Sigmoid colon (tissue), 7 donors: ENCODE results near the gene CCSER1. TPM values are rescaled to one million over a fixed set of nuclear protein-coding genes. Genes with fewer than 3 reads are reported as not detected.

ENCODE experiments used
- DNase-seq: peaks from one replicate; pipeline ENCODE4 v3.0.0-alpha.2; 2019
- H3K27ac ChIP-seq, 4 donors: fragments of 200-600 bp; sonication (generic); one replicate each; pipeline ENCODE4 v1.5.1; 2016 to 2019; ENCODE audit warnings: mild to moderate bottlenecking in 1 of 4
- H3K27me3 ChIP-seq, 3 donors: fragments of 200-600 bp; sonication (generic); one replicate each; pipeline ENCODE4 v1.5.1; 2019; ENCODE audit warnings: mild to moderate bottlenecking in 1 of 3
- H3K36me3 ChIP-seq, 4 donors: fragments of 200-600 bp; sonication (generic); one replicate each; pipeline ENCODE4 v1.5.1; 2016 to 2019
- H3K4me1 ChIP-seq, 4 donors: fragments of 200-600 bp; sonication (generic); one replicate each; pipeline ENCODE4 v1.5.1; 2017 to 2019
- H3K4me3 ChIP-seq, 4 donors: fragments of 200-600 bp; sonication (generic); one replicate each; pipeline ENCODE4 v1.5.1; 2017 to 2019; ENCODE audit warnings: mild to moderate bottlenecking in 2 of 4, moderate library complexity in 1 of 4
- H3K9me3 ChIP-seq, 4 donors: fragments of 200-600 bp in 3 of 4; sonication (generic) in 3 of 4; one replicate each; pipeline versions ENCODE4 v1.5.1 to v1.6.1; 2013 to 2019
- EP300 ChIP-seq, 4 donors: sonication (generic); formaldehyde crosslinking; IDR thresholded peaks; one replicate each; pipeline ENCODE4 v1.6.1; 2017; ENCODE audit warnings: antibody characterized with exemption in 4 of 4
- POLR2A ChIP-seq, 2 donors: fragments of 450-650 bp; IDR thresholded peaks; one replicate each; pipeline ENCODE4 v1.6.1; 2016; ENCODE audit warnings: antibody characterized with exemption in 2 of 2, mild to moderate bottlenecking in 2 of 2, moderate library complexity in 2 of 2
- POLR2AphosphoS5 ChIP-seq, 4 donors: sonication (generic); formaldehyde crosslinking; IDR thresholded peaks; one replicate each; pipeline ENCODE4 v1.6.1; 2017; ENCODE audit warnings: antibody characterized with exemption in 4 of 4
- WGBS, 2 donors: extraction: QIAGEN DNeasy Blood & Tissue Kit; methylation state at CpG; one replicate each; pipeline ENCODE4 v1.1.7; 2013; 5-methylcytosine and 5-hydroxymethylcytosine counted together
- intact Hi-C: fragments of 100-400 bp; cut with DNase I; formaldehyde crosslinking; loops from one replicate; pipeline ENCODE4 v1.15.1; 2023
- polyA plus RNA-seq, 3 donors: library from polyadenylated mRNA; stranded (reverse); fragments of 200-250 nt; gene quantifications; one replicate each; pipeline ENCODE4 v1.2.3, GENCODE V29; 2013
- total RNA-seq, 4 donors: library from RNA; depleted of rRNA; stranded (reverse); fragments of >200 nt; gene quantifications; one replicate each; pipeline ENCODE4 v1.1.0, GENCODE V29; 2016
- TF ChIP-seq, protein P1 (sequence below), 4 experiments: fragments of 450-650 bp in 3 of 4; fragments of 200-600 bp in 1 of 4; IDR thresholded peaks; one replicate each; pipeline ENCODE4 v1.5.1; 2016 to 2019; ENCODE audit warnings: antibody characterized with exemption in 4 of 4, mild to moderate bottlenecking in 3 of 4, moderate library complexity in 2 of 4
- donor health status: healthy with polysubstance abuse.
- donor health status: Bipolar disorder and iron deficiency.
- donor health status: healthy.

The CCSER1 gene
- total and polyA plus RNA-seq, 7 donors: 1.6 to 7.2 (median 4.2) TPM

DNA sequence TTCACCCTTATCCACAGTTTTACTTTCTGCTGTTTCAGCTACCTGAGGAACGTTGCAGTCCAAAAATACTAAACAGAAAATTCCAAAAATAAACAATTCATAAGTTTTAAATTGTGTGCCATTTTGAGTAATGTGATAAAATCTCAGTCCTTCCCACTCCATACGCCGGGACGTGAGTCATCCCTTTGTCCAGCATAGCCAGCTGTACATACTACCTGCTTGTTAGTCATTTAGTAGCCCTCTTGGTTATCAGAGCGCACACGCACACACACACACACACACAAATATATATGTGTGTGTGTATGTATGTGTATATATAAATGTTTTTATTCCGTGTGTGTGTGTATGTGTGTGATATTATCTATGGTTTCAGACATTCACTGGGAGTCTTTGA, 4.8 kb upstream of the CCSER1 start:
- H3K27me3 ChIP-seq: no peaks in the 10 kb centered on the region
- H3K36me3 ChIP-seq: no peaks in the 10 kb centered on the region
- H3K9me3 ChIP-seq: no peaks in the 10 kb centered on the region
- intact Hi-C loops: no loop called here
- DNase-seq: no peak
- peaks cover 0 to 7% (median 3%) of the 10 kb centered on the region in 4 donors for H3K4me1 ChIP-seq
- TF ChIP-seq EP300 (IDR thresholded peaks at IDR 0.05) (no peak), POLR2AphosphoS5 (IDR thresholded peaks at IDR 0.05) (no peak), POLR2A (IDR thresholded peaks at IDR 0.05) (no peak)
- TF ChIP-seq, protein P1, sequence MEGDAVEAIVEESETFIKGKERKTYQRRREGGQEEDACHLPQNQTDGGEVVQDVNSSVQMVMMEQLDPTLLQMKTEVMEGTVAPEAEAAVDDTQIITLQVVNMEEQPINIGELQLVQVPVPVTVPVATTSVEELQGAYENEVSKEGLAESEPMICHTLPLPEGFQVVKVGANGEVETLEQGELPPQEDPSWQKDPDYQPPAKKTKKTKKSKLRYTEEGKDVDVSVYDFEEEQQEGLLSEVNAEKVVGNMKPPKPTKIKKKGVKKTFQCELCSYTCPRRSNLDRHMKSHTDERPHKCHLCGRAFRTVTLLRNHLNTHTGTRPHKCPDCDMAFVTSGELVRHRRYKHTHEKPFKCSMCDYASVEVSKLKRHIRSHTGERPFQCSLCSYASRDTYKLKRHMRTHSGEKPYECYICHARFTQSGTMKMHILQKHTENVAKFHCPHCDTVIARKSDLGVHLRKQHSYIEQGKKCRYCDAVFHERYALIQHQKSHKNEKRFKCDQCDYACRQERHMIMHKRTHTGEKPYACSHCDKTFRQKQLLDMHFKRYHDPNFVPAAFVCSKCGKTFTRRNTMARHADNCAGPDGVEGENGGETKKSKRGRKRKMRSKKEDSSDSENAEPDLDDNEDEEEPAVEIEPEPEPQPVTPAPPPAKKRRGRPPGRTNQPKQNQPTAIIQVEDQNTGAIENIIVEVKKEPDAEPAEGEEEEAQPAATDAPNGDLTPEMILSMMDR (IDR thresholded peaks at IDR 0.05): no peak
- no peak overlapping the region for H3K4me3 ChIP-seq
- 78 to 81% methylated on average over 7 of the region's 7 CpGs for WGBS, 2 donors
- no peak overlapping the region for H3K27ac ChIP-seq

DNA sequence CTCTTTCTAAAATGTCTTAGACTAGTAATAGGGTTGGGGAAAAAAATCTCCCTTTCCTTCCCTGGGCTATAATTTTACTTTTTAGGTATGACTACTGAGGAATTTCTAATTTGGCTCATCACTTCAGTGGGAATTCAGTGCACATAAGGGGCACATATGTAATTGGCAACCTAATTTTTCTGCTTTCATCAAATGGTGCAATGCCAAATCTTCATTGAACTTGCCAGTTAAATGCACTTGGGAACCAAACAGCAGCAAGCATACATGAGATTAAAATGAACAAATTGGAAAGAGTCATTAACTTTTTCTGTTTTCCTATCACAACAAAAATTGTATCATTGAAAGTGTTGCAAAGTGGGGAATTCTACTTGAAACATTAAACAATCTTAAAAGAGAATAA, 2.9 kb upstream of the CCSER1 start:
- no peaks in the 10 kb centered on the region for H3K36me3 ChIP-seq
- intact Hi-C loops: no loop called here
- TF ChIP-seq EP300 (IDR thresholded peaks at IDR 0.05) (no peak), POLR2A (IDR thresholded peaks at IDR 0.05) (no peak), POLR2AphosphoS5 (IDR thresholded peaks at IDR 0.05) (no peak)
- TF ChIP-seq, protein P1 (IDR thresholded peaks at IDR 0.05): no peak
- H3K9me3 ChIP-seq: no peaks in the 10 kb centered on the region
- no peak overlapping the region for H3K4me3 ChIP-seq
- peaks cover 0 to 24% (median 9%) of the 10 kb centered on the region in 4 donors for H3K4me1 ChIP-seq
- no peaks in the 10 kb centered on the region for H3K27me3 ChIP-seq
- no peak overlapping the region for H3K27ac ChIP-seq
- no peak for DNase-seq

DNA sequence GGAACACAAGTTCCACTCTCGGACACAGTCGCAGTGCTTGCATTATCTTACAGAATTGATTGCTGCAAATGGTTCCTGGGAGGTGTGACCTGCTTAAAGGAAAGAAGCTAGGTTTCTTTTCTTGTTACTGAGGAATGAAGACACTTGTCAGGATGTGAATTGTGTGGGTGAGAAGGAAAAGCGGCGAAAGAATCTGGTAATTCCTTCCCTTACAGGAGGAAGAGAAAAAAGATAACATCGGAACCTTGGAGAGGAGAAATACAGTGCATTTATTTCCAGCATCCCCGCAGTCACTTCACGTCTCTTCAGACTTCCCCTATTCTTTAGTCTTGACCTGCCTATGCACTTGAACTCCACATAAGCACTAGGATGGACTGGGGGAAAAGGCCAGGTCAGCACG, 389 bp upstream of the CCSER1 start:
- TF ChIP-seq, protein P1 (IDR thresholded peaks at IDR 0.05): no peak
- no peak for TF ChIP-seq POLR2AphosphoS5 (IDR thresholded peaks at IDR 0.05)
- no peak for TF ChIP-seq EP300 (IDR thresholded peaks at IDR 0.05)
- no peak for TF ChIP-seq POLR2A (IDR thresholded peaks at IDR 0.05)
- no peaks in the 10 kb centered on the region for H3K27me3 ChIP-seq
- H3K4me1 ChIP-seq: peaks cover 0 to 24% (median 9%) of the 10 kb centered on the region in 4 donors
- peak overlapping the region in 3 of 4 donors; percentile 58 to 78 (median 72) for H3K27ac ChIP-seq
- H3K36me3 ChIP-seq: no peaks in the 10 kb centered on the region
- 18% methylated on average over 8 of the region's 8 CpGs for WGBS, 2 donors
- peak overlapping the region; percentile 40 to 70 (median 64) for H3K4me3 ChIP-seq
- no peaks in the 10 kb centered on the region for H3K9me3 ChIP-seq
- intact Hi-C loops: no loop called here
- no peak for DNase-seq

- peak overlapping the region; percentile 40 to 70 (median 64) for H3K4me3 ChIP-seq
- H3K4me1 ChIP-seq: peaks cover 0 to 24% (median 9%) of the 10 kb centered on the region in 4 donors
- H3K27ac ChIP-seq: peak overlapping the region; percentile 58 to 78 (median 66)
- TF ChIP-seq POLR2AphosphoS5 (IDR thresholded peaks at IDR 0.05) (no peak), POLR2A (IDR thresholded peaks at IDR 0.05) (no peak), EP300 (IDR thresholded peaks at IDR 0.05) (no peak)
- TF ChIP-seq, protein P1 (IDR thresholded peaks at IDR 0.05): no peak
- no peaks in the 10 kb centered on the region for H3K9me3 ChIP-seq
- peak; percentile 54 for DNase-seq
- 0 to 1% methylated on average over 81 of the region's 81 CpGs for WGBS, 2 donors
- no peaks in the 10 kb centered on the region for H3K27me3 ChIP-seq
- intact Hi-C loops: no loop called here
- no peaks in the 10 kb centered on the region for H3K36me3 ChIP-seq
Measured at GRCh38 chr4:90127706-90128345, 632 bp downstream of the CCSER1 start.
